CD4-positive, alpha-beta T cell treated with Interleukin-15 for 1 hour (primary cell): Measurements from ENCODE around the gene UBQLN3.

ENCODE experiments used
- DNase-seq: peaks from one replicate; pipeline ENCODE4 v3.0.0-alpha.2; 2020

The UBQLN3 gene

GRCh38 chr11:5509803-5510202 lies at the start of gene UBQLN3:
Gene UBQLN3, minus strand, starts transcription at chr11:5509957. Its CDS starts 399 bp downstream, at chr11:5509558.
- no peak for DNase-seq

- DNase-seq: no peak
Measured at GRCh38 chr11:5557751-5558150, 48.0 kb upstream of the UBQLN3 start.

GRCh38 chr11:5556596-5557188 lies 46.9 kb upstream of the UBQLN3 start:
- no peak for DNase-seq

GRCh38 chr11:5553343-5553742 lies 43.6 kb upstream of the UBQLN3 start:
- no peak for DNase-seq

GRCh38 chr11:5550440-5551095 lies 40.8 kb upstream of the UBQLN3 start:
- DNase-seq: no peak

- DNase-seq: no peak
Measured at GRCh38 chr11:5548440-5548839, 38.7 kb upstream of the UBQLN3 start, which contains the start of gene OR52H1. Gene OR52H1, minus strand, starts transcription at chr11:5548540. Its CDS starts 3,035 bp downstream, at chr11:5545505.

- no peak for DNase-seq
Measured at GRCh38 chr11:5547982-5548381, 38.2 kb upstream of the UBQLN3 start.

GRCh38 chr11:5546457-5546856 lies 36.7 kb upstream of the UBQLN3 start:
- no peak for DNase-seq

- no peak for DNase-seq
Measured at GRCh38 chr11:5541427-5541826, 31.7 kb upstream of the UBQLN3 start.

- DNase-seq: no peak
Measured at GRCh38 chr11:5536482-5536881, 26.7 kb upstream of the UBQLN3 start.

- no peak for DNase-seq
Measured at GRCh38 chr11:5534046-5534445, 24.3 kb upstream of the UBQLN3 start.

GRCh38 chr11:5531053-5531831 lies 21.5 kb upstream of the UBQLN3 start:
- DNase-seq: no peak

GRCh38 chr11:5528495-5528894 lies 18.7 kb upstream of the UBQLN3 start:
- no peak for DNase-seq

- DNase-seq: no peak
Measured at GRCh38 chr11:5527716-5528115, 18.0 kb upstream of the UBQLN3 start.

- no peak for DNase-seq
Measured at GRCh38 chr11:5524756-5525155, 15.0 kb upstream of the UBQLN3 start.

GRCh38 chr11:5522308-5522707 lies 12.6 kb upstream of the UBQLN3 start:
- DNase-seq: no peak

- DNase-seq: no peak
Measured at GRCh38 chr11:5521540-5521939, 11.8 kb upstream of the UBQLN3 start.

- DNase-seq: no peak
Measured at GRCh38 chr11:5516599-5516998, 6.8 kb upstream of the UBQLN3 start, which contains the start of gene UBQLNL. Gene UBQLNL, minus strand, starts transcription at chr11:5516699. Its CDS starts 258 bp downstream, at chr11:5516441.

- no peak for DNase-seq
Measured at GRCh38 chr11:5514841-5515240, 5.1 kb upstream of the UBQLN3 start.

- DNase-seq: no peak
Measured at GRCh38 chr11:5508605-5509004, 1.2 kb downstream of the UBQLN3 start.

- no peak for DNase-seq
Measured at GRCh38 chr11:5507933-5508305, 1.8 kb downstream of the UBQLN3 start.

- no peak for DNase-seq
Measured at GRCh38 chr11:5507177-5507932, 2.4 kb downstream of the UBQLN3 start.

GRCh38 chr11:5505363-5506048 lies 4.3 kb downstream of the UBQLN3 start:
- DNase-seq: no peak
